22Rv1 (cell line): ENCODE measurements around the gene OTUD5.

Experiments
- ZFX ChIP-seq: fragments of 450-650 bp; IDR thresholded peaks from 2 replicates; pipeline ENCODE4 v1.6.1; 2017; ENCODE audit warnings: antibody characterized with exemption, borderline replicate concordance
- TF ChIP-seq, protein P1 (sequence below): fragments of 450-650 bp; IDR thresholded peaks from 2 replicates; pipeline ENCODE4 v1.5.1; 2017; ENCODE audit warnings: mild to moderate bottlenecking

DNA sequence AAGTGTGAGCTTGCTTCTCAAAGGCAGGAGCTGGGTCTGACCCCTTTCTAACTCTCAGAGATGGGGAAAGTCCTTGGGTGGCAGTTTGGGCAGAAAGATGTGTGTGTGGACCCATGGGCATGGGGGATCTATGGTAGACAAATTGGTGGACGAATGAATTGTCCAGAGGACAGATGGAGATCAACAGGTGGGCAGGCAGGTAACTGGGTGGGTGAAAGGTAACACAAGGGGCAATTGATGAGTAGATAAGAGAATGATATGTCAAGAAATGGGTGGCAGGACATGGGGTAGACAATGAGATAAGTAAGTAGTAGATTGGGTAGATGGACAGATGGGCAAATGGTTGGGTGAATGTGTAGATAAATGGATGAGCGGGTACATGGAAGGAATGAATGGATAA, 17.2 kb upstream of the OTUD5 start:
- TF ChIP-seq, protein P1, sequence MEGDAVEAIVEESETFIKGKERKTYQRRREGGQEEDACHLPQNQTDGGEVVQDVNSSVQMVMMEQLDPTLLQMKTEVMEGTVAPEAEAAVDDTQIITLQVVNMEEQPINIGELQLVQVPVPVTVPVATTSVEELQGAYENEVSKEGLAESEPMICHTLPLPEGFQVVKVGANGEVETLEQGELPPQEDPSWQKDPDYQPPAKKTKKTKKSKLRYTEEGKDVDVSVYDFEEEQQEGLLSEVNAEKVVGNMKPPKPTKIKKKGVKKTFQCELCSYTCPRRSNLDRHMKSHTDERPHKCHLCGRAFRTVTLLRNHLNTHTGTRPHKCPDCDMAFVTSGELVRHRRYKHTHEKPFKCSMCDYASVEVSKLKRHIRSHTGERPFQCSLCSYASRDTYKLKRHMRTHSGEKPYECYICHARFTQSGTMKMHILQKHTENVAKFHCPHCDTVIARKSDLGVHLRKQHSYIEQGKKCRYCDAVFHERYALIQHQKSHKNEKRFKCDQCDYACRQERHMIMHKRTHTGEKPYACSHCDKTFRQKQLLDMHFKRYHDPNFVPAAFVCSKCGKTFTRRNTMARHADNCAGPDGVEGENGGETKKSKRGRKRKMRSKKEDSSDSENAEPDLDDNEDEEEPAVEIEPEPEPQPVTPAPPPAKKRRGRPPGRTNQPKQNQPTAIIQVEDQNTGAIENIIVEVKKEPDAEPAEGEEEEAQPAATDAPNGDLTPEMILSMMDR = no peak
- TF ChIP-seq ZFX = no peak
